AG04449 (cell line): Measurements from ENCODE around the gene PALM2AKAP2.

Experiments
- CTCF ChIA-PET: fragments of 350-600 bp; formaldehyde crosslinking; extraction: SDS; loops from one replicate; lab custom pipeline; 2021; ENCODE audit warnings: antibody characterized with exemption; lab: Yijun Ruan, JAX
- POLR2A ChIA-PET: fragments of 400-600, 350-600 bp; formaldehyde crosslinking; extraction: SDS; loops from one replicate; lab custom pipeline; 2020; ENCODE audit warnings: antibody characterized with exemption, inconsistent platforms; lab: Yijun Ruan, JAX
- DNase-seq: peaks from one replicate; pipeline ENCODE4 v3.0.0-alpha.2; 2010; ENCODE audit warnings: low read depth, low spot score
- H3K4me3 ChIP-seq: 2 replicates; pipeline ENCODE4 v1.5.1; 2011; ENCODE audit warnings: low read depth, mild to moderate bottlenecking, control low read depth, low read length
- CTCF ChIP-seq: IDR thresholded peaks from one replicate; pipeline ENCODE4 v1.5.1; 2011; ENCODE audit warnings: mild to moderate bottlenecking, moderate library complexity, low read length, control low read depth, inconsistent platforms; ENCODE audit not compliant: insufficient read depth; ENCODE audit errors: missing control alignments

Gene PALM2AKAP2

GRCh38 chr9:109787735-109788134 lies 7.7 kb downstream of the PALM2AKAP2 start:
- CTCF ChIA-PET: no interaction called here
- no peak for TF ChIP-seq CTCF
- POLR2A ChIA-PET: no interaction called here
- H3K4me3 ChIP-seq: no peak overlapping the region
- DNase-seq: no peak

- TF ChIP-seq CTCF: no peak
- DNase-seq: no peak
- ChIA-PET POLR2A (no interaction called here), CTCF (interaction anchor here (0.9 to 2.3 kb wide), 5 partner anchors 9 to 215 kb away, joined by 3 to 11 read pairs (median 4); partner anchors contain the start of gene PALM2AKAP2)
- no peak overlapping the region for H3K4me3 ChIP-seq
These were observed 9.6 kb downstream of the PALM2AKAP2 start for GRCh38 chr9:109789556-109789955.

- DNase-seq: no peak
- ChIA-PET CTCF (interaction anchor here (0.9 to 2.3 kb wide), 5 partner anchors 10 to 215 kb away, joined by 3 to 11 read pairs (median 4); partner anchors contain the start of gene PALM2AKAP2), POLR2A (no interaction called here)
- no peak overlapping the region for H3K4me3 ChIP-seq
- no peak for TF ChIP-seq CTCF
These were observed 10.0 kb downstream of the PALM2AKAP2 start for GRCh38 chr9:109789971-109790370.

- DNase-seq: no peak
- ChIA-PET CTCF (interaction anchor here (1.2 to 2.3 kb wide), 2 partner anchors 11 to 24 kb away, joined by 3 to 11 read pairs; partner anchors contain the start of gene PALM2AKAP2), POLR2A (no interaction called here)
- H3K4me3 ChIP-seq: no peak overlapping the region
- TF ChIP-seq CTCF: no peak
These were observed 11.1 kb downstream of the PALM2AKAP2 start for GRCh38 chr9:109791003-109791677.

- H3K4me3 ChIP-seq: no peak overlapping the region
- ChIA-PET POLR2A (no interaction called here), CTCF (interaction anchor here (1.2 kb wide), 1 partner anchor 25 kb away, joined by 3 read pairs; no protein-coding TSS in a partner anchor)
- no peak for DNase-seq
- TF ChIP-seq CTCF: no peak
These were observed 11.7 kb downstream of the PALM2AKAP2 start for GRCh38 chr9:109791747-109792146.

- POLR2A ChIA-PET: no interaction called here
- no peak for TF ChIP-seq CTCF
- DNase-seq: peak; percentile 87
- CTCF ChIA-PET: no interaction called here
- no peak overlapping the region for H3K4me3 ChIP-seq
These were observed 13.1 kb downstream of the PALM2AKAP2 start for GRCh38 chr9:109792951-109793546.
